Measurements from ENCODE around the gene EXOC8. TPM values are rescaled to one million over a fixed set of nuclear protein-coding genes. Genes with fewer than 3 reads are reported as not detected.

Gene EXOC8
- total RNA-seq, 1 donor from 2014 or later, result 13.1 TPM

DNA sequence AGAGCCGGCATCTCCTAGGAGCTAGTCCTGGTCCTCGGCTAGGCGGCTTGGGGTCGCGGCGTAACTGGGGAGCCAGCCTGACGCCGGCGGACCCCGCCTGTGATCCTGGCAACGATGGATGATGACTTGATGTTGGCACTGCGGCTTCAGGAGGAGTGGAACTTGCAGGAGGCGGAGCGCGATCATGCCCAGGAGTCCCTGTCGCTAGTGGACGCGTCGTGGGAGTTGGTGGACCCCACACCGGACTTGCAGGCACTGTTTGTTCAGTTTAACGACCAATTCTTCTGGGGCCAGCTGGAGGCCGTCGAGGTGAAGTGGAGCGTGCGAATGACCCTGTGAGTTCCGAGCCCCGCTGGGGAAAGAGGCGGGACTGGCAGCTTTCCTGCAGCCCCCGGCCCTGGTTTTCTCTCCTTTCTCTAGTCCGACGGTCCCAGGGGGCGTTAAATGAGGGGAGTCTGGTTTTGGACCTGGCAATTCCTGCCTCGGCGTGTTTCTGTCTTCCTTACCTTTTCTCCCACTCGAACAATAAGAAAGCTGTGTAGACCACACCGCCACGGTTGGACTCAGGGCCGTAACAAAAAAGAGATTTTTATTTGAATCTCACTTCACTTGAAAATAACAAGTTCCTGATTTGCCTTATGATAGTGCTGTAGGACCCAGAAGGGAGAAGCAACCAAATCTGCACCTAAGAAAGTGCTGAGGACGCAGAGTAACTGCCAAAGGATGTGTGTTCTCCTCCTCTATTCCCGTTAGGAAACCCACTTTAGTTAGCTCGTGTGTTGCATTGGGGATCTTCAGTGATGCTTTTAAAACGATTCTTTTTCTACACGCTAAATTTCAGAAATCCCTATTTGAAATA, 847 bp upstream of the EXOC8 start, which contains the start of gene SPRTN:
Gene SPRTN, plus strand, starts transcription at position 24 of the 859 bp plus-strand sequence. Its CDS starts 91 bp downstream, at position 115.
- Mint-ChIP-seq H3K36me3 (peaks cover 23% of the 10 kb centered on the region), H3K4me1 (ENCODE audit: unreplicated experiment) (peaks cover 29% of the 10 kb centered on the region), H3K27me3 (no peaks in the 10 kb centered on the region), H3K27ac (peak within 1 kb of the TSS; percentile 99), H3K9me3 (peaks cover 5% of the 10 kb centered on the region), H3K4me3 (peak within 1 kb of the TSS; percentile 94)
- TF ChIP-seq, protein P1, sequence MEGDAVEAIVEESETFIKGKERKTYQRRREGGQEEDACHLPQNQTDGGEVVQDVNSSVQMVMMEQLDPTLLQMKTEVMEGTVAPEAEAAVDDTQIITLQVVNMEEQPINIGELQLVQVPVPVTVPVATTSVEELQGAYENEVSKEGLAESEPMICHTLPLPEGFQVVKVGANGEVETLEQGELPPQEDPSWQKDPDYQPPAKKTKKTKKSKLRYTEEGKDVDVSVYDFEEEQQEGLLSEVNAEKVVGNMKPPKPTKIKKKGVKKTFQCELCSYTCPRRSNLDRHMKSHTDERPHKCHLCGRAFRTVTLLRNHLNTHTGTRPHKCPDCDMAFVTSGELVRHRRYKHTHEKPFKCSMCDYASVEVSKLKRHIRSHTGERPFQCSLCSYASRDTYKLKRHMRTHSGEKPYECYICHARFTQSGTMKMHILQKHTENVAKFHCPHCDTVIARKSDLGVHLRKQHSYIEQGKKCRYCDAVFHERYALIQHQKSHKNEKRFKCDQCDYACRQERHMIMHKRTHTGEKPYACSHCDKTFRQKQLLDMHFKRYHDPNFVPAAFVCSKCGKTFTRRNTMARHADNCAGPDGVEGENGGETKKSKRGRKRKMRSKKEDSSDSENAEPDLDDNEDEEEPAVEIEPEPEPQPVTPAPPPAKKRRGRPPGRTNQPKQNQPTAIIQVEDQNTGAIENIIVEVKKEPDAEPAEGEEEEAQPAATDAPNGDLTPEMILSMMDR (conservative IDR thresholded peaks at IDR 0.05), result no peak
- DNase-seq (ENCODE audit: extremely low spot score, unreplicated experiment), result no peak

DNA sequence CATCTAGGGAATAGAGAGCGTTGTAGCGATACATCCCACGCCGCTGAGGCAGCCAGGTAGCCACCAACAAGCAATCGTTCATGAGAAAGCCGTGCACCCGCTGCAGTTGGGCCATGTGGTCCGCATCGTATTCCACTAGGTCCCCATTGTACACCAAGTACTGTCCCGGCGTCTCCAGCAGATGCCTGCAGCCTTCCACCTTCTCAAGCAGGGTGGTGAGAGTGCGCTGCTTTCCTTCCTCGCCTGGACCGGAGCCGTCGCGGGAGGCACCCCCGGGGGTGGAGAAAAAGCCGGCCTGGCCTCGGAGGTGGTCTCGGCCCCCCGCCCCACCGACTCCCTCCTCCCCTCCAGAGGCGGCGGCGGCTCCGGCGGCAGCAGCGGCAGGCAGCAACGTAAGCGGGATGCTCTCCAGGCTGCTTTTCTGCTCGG, 595 bp downstream of the EXOC8 start:
- H3K27me3 Mint-ChIP-seq, result no peaks in the 10 kb centered on the region
- DNase-seq (ENCODE audit: extremely low spot score, unreplicated experiment), result peak; percentile 72
- H3K9me3 Mint-ChIP-seq, result peaks cover 3% of the 10 kb centered on the region
- H3K4me3 Mint-ChIP-seq, result peak overlapping the region; percentile 94
- TF ChIP-seq, protein P1 (conservative IDR thresholded peaks at IDR 0.05), result no peak
- peaks cover 33% of the 10 kb centered on the region for H3K4me1 Mint-ChIP-seq (ENCODE audit: unreplicated experiment)
- H3K36me3 Mint-ChIP-seq, result peaks cover 17% of the 10 kb centered on the region
- H3K27ac Mint-ChIP-seq, result peak overlapping the region; percentile 99

DNA sequence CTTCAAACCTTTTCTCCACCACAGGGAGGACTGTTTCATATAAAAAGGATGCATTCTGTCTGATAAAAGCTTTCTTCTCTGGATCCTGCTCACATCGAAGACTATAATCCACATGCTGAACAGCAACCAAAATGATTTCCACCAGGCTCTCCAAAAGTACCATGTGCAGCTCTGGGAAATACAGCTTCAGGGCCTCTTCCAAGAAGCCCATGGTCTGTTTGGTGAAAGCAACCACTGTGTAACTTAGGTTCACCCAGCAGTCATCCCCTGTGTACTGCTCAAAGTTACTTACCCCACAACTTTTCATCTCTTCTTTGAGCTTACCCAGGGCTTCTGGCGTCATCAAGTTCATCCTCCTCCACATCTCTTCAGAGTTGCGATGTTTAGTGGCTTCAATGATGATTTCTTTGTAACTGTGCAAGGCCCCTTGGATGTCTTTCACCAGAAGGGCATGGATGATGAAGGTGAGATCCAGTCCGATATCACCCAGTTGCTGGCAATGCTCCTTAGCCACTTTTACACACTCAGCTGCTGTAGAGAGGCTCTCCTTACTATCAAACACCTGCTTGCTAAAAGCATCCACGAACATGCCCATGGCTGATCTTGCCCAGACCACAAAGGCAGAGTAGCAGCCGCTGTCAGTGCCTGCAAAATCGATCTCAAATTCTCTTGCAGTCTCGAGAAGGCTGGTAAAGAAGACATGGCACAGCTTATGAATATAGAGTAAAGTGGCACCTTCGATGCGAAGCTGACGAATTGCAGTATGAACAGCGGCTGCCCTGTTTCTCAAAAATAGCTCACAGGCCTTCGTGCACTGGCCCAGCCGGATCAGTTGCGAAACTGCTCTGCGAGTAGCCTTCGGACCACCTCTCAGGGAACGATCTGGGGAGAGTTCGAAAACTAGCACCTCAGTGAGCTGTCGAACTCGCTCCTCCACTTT, 1.7 kb downstream of the EXOC8 start:
- H3K4me1 Mint-ChIP-seq (ENCODE audit: unreplicated experiment), result peaks cover 38% of the 10 kb centered on the region
- H3K9me3 Mint-ChIP-seq, result no peaks in the 10 kb centered on the region

DNA sequence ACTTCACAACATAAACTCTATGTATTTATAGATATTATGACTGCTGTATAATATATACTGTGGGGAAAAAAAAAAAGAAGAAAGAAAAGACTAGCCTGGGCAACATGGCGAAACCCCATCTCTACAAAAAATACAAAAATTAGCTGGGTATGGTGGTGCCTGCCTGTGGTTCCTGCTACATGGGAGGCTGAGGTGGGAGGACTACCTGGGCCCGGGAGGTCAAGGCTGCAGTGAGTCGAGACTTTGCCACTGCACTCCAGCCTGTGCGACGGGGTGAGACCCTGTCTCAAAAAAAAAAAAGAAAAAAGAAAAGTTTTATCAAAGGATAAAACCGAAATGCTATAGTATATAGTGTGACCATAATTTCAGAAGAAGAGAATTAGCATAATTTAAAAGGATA, 2.7 kb downstream of the EXOC8 start:
- DNase-seq (ENCODE audit: extremely low spot score, unreplicated experiment), result no peak
- H3K27ac Mint-ChIP-seq, result no peak overlapping the region
- H3K9me3 Mint-ChIP-seq, result no peaks in the 10 kb centered on the region
- H3K27me3 Mint-ChIP-seq, result no peaks in the 10 kb centered on the region
- peak overlapping the region; percentile 94 for H3K4me3 Mint-ChIP-seq
- TF ChIP-seq, protein P1 (conservative IDR thresholded peaks at IDR 0.05), result no peak
- peaks cover 38% of the 10 kb centered on the region for H3K4me1 Mint-ChIP-seq (ENCODE audit: unreplicated experiment)
- H3K36me3 Mint-ChIP-seq, result peaks cover 18% of the 10 kb centered on the region

More for the DNA sequence above, 1.7 kb downstream of the EXOC8 start:
- no peaks in the 10 kb centered on the region for H3K27me3 Mint-ChIP-seq
- H3K27ac Mint-ChIP-seq, result peak overlapping the region; percentile 99
- TF ChIP-seq, protein P1 (conservative IDR thresholded peaks at IDR 0.05), result no peak
- no peak for DNase-seq (ENCODE audit: extremely low spot score, unreplicated experiment)
- H3K4me3 Mint-ChIP-seq, result peak overlapping the region; percentile 94
- peaks cover 18% of the 10 kb centered on the region for H3K36me3 Mint-ChIP-seq

DNA sequence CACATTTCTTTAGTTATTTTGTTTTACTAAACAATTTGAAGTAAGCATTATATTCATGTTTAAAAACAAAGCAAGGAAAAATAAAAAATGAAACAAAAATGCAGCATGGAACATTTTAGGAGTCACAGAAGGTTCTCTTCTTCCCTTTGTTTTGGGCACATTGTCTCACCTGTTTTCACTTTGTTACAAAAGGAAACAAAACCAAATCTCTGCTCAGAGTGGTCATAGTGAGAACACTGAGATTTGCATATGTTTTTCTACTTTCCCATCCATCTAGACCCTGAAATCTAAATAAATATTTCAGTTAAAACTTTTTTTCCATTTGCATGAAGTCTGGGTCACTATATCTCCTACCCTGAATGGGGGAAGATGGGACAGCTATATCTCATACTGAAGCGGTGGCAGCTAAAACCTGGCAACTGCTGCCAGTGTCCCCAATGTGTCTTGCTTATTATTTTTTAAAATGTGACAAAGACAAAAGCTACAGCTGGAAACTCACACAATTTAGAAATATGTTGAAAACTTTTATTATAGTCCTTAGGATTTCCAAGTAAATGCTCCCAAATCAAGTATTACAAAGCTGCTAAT, 3.5 kb downstream of the EXOC8 start:
- Mint-ChIP-seq H3K36me3 (peaks cover 12% of the 10 kb centered on the region), H3K9me3 (no peaks in the 10 kb centered on the region), H3K27me3 (no peaks in the 10 kb centered on the region), H3K27ac (no peak overlapping the region), H3K4me1 (ENCODE audit: unreplicated experiment) (peaks cover 33% of the 10 kb centered on the region), H3K4me3 (peak overlapping the region; percentile 94)
- TF ChIP-seq, protein P1 (conservative IDR thresholded peaks at IDR 0.05), result no peak
- no peak for DNase-seq (ENCODE audit: extremely low spot score, unreplicated experiment)
